GM19099 (cell line): ENCODE measurements around the gene DMAC2L.

Experiments
- POLR2A ChIP-seq: IDR thresholded peaks from 3 replicates; pipeline ENCODE4 v1.6.1; 2011; ENCODE audit warnings: low read depth; ENCODE audit not compliant: insufficient read length; ENCODE audit errors: extremely low read depth

Gene DMAC2L

GRCh38 chr14:50312734-50313054 is 570 bp downstream of the DMAC2L start:
- no peak for TF ChIP-seq POLR2A

- TF ChIP-seq POLR2A: no peak
Observed at GRCh38 chr14:50318031-50318626, 6.0 kb downstream of the DMAC2L start.

GRCh38 chr14:50319293-50319692 is 7.2 kb downstream of the DMAC2L start:
- no peak for TF ChIP-seq POLR2A

- TF ChIP-seq POLR2A: no peak
Observed at GRCh38 chr14:50319721-50320120, 7.6 kb downstream of the DMAC2L start.

GRCh38 chr14:50320283-50320682 is 8.2 kb downstream of the DMAC2L start:
- TF ChIP-seq POLR2A: no peak

- no peak for TF ChIP-seq POLR2A
Observed at GRCh38 chr14:50321009-50321660, 9.0 kb downstream of the DMAC2L start.

GRCh38 chr14:50331596-50331995 is 19.5 kb downstream of the DMAC2L start:
- no peak for TF ChIP-seq POLR2A

- no peak for TF ChIP-seq POLR2A
Observed at GRCh38 chr14:50333014-50333509, 20.9 kb downstream of the DMAC2L start.

- TF ChIP-seq POLR2A: no peak
Observed at GRCh38 chr14:50334211-50334610, 22.1 kb downstream of the DMAC2L start.

- TF ChIP-seq POLR2A: no peak
Observed at GRCh38 chr14:50335389-50335788, 23.3 kb downstream of the DMAC2L start.

- TF ChIP-seq POLR2A: no peak
Observed at GRCh38 chr14:50335989-50336824, 24.1 kb downstream of the DMAC2L start.

- no peak for TF ChIP-seq POLR2A
Observed at GRCh38 chr14:50338587-50338986, 26.5 kb downstream of the DMAC2L start.

- no peak for TF ChIP-seq POLR2A
Observed at GRCh38 chr14:50339178-50339804, 27.2 kb downstream of the DMAC2L start.

- TF ChIP-seq POLR2A: no peak
Observed at GRCh38 chr14:50340045-50340444, 27.9 kb downstream of the DMAC2L start.

GRCh38 chr14:50340963-50341362 is 28.8 kb downstream of the DMAC2L start:
- no peak for TF ChIP-seq POLR2A

GRCh38 chr14:50342221-50343078 is 30.3 kb downstream of the DMAC2L start:
- no peak for TF ChIP-seq POLR2A
